ENCODE measurements around the gene ACSL1.

ACSL1 gene

DNA sequence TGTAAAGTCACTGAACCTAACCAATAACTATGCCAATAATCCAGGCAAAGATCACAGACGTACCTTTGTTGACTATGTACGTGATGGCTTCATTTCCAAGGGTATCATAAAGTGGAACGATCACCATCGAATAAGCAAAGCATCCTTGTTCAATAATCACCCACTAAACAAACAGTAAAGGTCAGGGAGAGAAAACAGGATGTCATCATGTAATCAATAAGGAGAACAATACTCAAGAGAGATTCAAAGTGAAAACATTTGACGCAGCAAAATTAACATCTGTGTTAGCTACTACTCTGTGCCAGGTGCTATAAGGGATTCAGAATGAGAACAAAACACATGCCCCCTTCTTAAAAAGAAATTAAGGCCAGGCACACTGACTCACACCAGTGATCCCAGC is 48.9 kb downstream of the ACSL1 start:
- no peak overlapping the region for H3K4me3 ChIP-seq (ENCODE audit: low read length)
- TF ChIP-seq, protein P1, sequence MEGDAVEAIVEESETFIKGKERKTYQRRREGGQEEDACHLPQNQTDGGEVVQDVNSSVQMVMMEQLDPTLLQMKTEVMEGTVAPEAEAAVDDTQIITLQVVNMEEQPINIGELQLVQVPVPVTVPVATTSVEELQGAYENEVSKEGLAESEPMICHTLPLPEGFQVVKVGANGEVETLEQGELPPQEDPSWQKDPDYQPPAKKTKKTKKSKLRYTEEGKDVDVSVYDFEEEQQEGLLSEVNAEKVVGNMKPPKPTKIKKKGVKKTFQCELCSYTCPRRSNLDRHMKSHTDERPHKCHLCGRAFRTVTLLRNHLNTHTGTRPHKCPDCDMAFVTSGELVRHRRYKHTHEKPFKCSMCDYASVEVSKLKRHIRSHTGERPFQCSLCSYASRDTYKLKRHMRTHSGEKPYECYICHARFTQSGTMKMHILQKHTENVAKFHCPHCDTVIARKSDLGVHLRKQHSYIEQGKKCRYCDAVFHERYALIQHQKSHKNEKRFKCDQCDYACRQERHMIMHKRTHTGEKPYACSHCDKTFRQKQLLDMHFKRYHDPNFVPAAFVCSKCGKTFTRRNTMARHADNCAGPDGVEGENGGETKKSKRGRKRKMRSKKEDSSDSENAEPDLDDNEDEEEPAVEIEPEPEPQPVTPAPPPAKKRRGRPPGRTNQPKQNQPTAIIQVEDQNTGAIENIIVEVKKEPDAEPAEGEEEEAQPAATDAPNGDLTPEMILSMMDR (conservative IDR thresholded peaks at IDR 0.05; ENCODE audit: low read length) = no peak
- DNase-seq (ENCODE audit: low read depth) = no peak

DNA sequence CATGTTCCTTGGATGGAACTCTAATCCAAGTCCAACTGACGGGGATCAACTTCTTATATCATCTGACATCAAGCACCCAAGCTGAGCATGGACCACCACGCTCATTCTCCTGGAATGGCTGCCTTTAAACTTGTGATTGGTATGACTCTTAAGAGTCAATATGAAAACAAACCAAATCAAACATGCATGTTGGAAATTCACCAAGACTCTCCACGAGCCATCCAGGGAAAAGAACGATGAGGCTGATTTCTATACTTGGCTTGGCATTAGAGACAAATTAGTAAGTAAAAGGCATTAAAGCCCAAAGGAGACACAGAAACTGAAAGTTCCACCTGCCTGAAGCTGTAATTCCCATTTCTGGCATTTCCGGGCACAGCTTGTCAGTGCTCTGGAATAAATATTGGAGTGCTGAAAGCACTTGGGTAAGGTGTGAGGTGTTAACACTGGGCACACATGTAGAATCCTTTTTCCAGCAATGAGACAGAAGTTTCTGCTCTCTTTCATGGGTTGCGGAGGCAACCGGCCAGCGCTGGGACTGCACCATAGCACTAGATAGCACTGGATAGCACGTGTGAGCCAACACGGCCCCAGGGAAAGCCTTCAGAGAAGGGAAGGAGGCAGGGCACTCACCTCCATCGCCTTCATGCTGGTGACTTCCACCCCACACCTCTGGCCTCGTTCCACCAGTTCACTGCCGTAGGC is 49.8 kb downstream of the ACSL1 start:
- TF ChIP-seq, protein P1 (conservative IDR thresholded peaks at IDR 0.05; ENCODE audit: low read length) = no peak
- DNase-seq (ENCODE audit: low read depth) = no peak
- H3K4me3 ChIP-seq (ENCODE audit: low read length) = no peak overlapping the region

DNA sequence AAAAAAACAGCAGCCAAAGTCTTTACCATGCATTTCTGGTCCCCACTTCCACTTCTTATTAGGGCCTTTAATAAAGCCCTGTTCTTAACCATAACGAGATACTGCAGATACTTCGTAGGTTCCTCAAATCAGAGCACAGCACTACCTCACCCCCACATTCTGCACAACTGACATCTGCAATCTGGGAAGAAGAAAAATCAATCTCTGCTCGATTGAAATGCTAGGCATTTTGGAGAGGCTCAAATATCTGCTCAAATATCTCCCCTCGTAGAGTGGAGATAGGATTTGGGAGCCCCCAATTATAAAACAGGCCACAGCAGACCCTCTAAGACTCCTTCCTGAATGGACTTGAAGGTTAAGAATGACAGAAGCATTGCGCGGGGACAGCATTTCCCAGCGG is 51.6 kb downstream of the ACSL1 start:
- TF ChIP-seq, protein P1 (conservative IDR thresholded peaks at IDR 0.05; ENCODE audit: low read length) = no peak
- H3K4me3 ChIP-seq (ENCODE audit: low read length) = no peak overlapping the region
- DNase-seq (ENCODE audit: low read depth) = no peak

DNA sequence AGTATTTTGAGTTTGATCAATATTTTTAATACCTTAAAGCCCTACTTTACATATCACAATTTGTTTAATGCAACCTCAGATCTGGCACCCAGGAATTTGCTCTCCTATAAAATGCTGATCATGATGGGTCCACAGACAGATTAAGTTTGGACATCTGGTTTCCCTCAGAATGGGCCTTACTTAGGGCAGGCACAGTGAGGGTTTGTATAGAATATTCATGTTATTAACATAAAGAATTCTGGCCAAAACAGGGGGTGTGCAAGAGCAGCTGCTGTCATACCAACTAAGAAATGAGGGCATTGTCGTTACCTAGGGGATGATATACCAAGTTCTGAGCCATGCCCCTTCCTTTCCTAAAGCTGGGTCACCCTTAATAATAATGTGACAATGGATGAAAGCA is 54.4 kb downstream of the ACSL1 start:
- H3K4me3 ChIP-seq (ENCODE audit: low read length) = no peak overlapping the region
- TF ChIP-seq, protein P1 (conservative IDR thresholded peaks at IDR 0.05; ENCODE audit: low read length) = no peak
- DNase-seq (ENCODE audit: low read depth) = no peak

DNA sequence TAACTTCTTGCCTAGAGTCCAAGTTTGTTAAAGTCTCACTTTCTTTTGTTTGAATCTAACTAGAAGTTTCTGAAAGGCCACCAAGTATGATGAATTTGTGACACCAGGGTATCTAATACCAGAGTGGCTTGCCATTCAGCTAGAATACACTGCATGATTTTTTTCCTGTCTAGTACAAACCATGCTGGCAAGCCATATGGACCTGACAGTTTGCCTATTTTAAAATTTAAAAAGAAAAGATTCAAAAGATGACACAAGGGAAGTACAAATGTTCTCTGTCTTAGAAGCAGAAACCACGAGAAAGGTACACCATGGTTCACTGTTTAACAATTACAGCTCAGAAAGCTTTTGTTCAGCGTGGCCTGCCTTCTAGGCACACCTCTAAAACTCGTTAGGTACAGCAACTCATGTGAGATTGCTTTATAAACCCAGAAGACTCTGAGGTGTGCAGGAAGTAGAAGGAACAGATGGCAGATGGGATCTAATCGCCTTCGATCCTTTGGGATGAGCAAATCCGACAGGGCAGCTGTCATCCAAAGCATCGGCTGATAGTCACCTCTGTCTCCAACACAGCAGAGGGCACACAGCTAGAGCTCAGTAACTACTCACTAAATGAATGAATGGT is 56.5 kb downstream of the ACSL1 start:
- no peak overlapping the region for H3K4me3 ChIP-seq (ENCODE audit: low read length)
- TF ChIP-seq, protein P1 (conservative IDR thresholded peaks at IDR 0.05; ENCODE audit: low read length) = no peak
- no peak for DNase-seq (ENCODE audit: low read depth)

DNA sequence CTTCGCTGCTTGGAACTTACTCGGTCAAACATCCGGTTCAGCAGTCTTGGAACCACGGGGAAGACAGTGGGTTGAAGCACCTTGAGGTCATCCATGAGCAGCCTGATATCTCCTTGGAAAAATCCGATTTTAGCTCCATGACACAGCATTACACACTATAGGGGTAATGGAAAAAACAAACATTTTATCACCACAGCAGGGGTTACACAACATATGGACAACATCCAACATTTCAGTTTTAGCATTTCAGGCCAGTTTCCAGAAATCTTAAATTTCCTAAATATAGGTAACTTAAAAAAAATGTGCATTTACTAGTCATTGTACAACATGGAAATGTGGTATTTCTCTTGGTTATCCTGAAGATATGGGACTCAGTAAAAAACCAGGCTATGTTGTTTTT is 57.5 kb downstream of the ACSL1 start:
- H3K4me3 ChIP-seq (ENCODE audit: low read length) = no peak overlapping the region
- TF ChIP-seq, protein P1 (conservative IDR thresholded peaks at IDR 0.05; ENCODE audit: low read length) = no peak

DNA sequence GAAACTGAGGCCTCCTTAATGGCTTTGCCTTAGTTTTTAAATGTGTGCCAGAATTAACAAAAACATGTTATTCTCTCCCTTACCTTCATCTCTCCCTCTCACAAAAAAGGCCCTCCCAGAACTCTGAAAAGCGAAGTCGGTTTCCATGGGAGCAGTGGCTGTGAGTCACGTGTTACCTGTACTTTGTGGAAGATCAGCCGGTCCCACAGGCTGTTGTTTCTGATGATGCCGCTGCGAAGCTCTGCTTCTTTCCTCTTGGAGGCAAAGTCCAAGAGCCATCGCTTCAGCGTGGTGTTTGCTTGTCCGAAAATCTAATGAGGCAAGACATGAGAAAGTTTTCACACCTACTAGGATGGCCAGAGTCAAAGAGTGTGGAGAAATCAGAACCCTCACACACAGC is 59.3 kb downstream of the ACSL1 start:
- no peak for DNase-seq (ENCODE audit: low read depth)
- H3K4me3 ChIP-seq (ENCODE audit: low read length) = no peak overlapping the region
- TF ChIP-seq, protein P1 (conservative IDR thresholded peaks at IDR 0.05; ENCODE audit: low read length) = no peak

More for the DNA sequence above, 57.5 kb downstream of the ACSL1 start:
- DNase-seq (ENCODE audit: low read depth) = no peak

Measured in AG10803 (cell line).